MV-4-11 (cell line): ENCODE results near the gene AXDND1.

Experiments
- DNase-seq: peaks from one replicate; lab custom pipeline; 2025; lab: John Stamatoyannopoulos, UW

AXDND1 gene

GRCh38 chr1:179575497-179576314 is 209.9 kb downstream of the AXDND1 start, which contains the start of gene NPHS2:
Gene NPHS2, minus strand, starts transcription at chr1:179575948. Its CDS starts 84 bp downstream, at chr1:179575864.
- no peak for DNase-seq

- DNase-seq = no peak
Observed at GRCh38 chr1:179576509-179576908, 210.7 kb downstream of the AXDND1 start.

- DNase-seq = no peak
Observed at GRCh38 chr1:179583771-179584320, 218.1 kb downstream of the AXDND1 start.

- no peak for DNase-seq
Observed at GRCh38 chr1:179586107-179586823, 220.5 kb downstream of the AXDND1 start.

GRCh38 chr1:179587336-179587735 is 221.6 kb downstream of the AXDND1 start:
- no peak for DNase-seq

- DNase-seq = no peak
Observed at GRCh38 chr1:179588425-179589024, 222.8 kb downstream of the AXDND1 start.

- no peak for DNase-seq
Observed at GRCh38 chr1:179589509-179589908, 223.7 kb downstream of the AXDND1 start.

- no peak for DNase-seq
Observed at GRCh38 chr1:179590671-179591070, 224.9 kb downstream of the AXDND1 start.

GRCh38 chr1:179591253-179591591 is 225.5 kb downstream of the AXDND1 start:
- no peak for DNase-seq

GRCh38 chr1:179591592-179592580 is 226.1 kb downstream of the AXDND1 start, which contains the start of gene TDRD5:
Gene TDRD5, plus strand, starts transcription at chr1:179591832. Its CDS starts 784 bp downstream, at chr1:179592616.
- DNase-seq = no peak

GRCh38 chr1:179598631-179599030 is 232.9 kb downstream of the AXDND1 start:
- peak; percentile 60 for DNase-seq

- peak; percentile 30 for DNase-seq
Observed at GRCh38 chr1:179599623-179600249, 234.0 kb downstream of the AXDND1 start.

- DNase-seq = no peak
Observed at GRCh38 chr1:179601093-179601492, 235.3 kb downstream of the AXDND1 start.
